HEK293T (cell line): Measurements from ENCODE around the gene YKT6.

Experiments
- ARNT ChIP-seq: fragments of 450-650 bp; IDR thresholded peaks from 2 replicates; pipeline ENCODE4 v1.6.1; 2017; ENCODE audit warnings: mild to moderate bottlenecking
- BHLHE40 ChIP-seq: fragments of 450-650 bp; IDR thresholded peaks from 2 replicates; pipeline ENCODE4 v1.6.1; 2016; ENCODE audit warnings: mild to moderate bottlenecking, moderate library complexity, borderline replicate concordance
- ELF4 ChIP-seq: fragments of 450-650 bp; IDR thresholded peaks from 2 replicates; pipeline ENCODE4 v1.6.1; 2017; ENCODE audit warnings: antibody characterized with exemption
- FOXA1 ChIP-seq: fragments of 450-650 bp; IDR thresholded peaks from 2 replicates; pipeline ENCODE4 v1.6.1; 2016; ENCODE audit warnings: mild to moderate bottlenecking
- FOXM1 ChIP-seq: fragments of 450-650 bp; IDR thresholded peaks from 2 replicates; pipeline ENCODE4 v1.6.1; 2017; ENCODE audit warnings: mild to moderate bottlenecking, borderline replicate concordance
- HDGF ChIP-seq: fragments of 450-650 bp; IDR thresholded peaks from 2 replicates; pipeline ENCODE4 v1.6.1; 2017; ENCODE audit warnings: antibody characterized with exemption, borderline replicate concordance
- L3MBTL2 ChIP-seq: fragments of 450-650 bp; conservative IDR thresholded peaks from 2 replicates; pipeline ENCODE4 v1.6.1; 2016; ENCODE audit warnings: mild to moderate bottlenecking
- NFRKB ChIP-seq: fragments of 450-650 bp; IDR thresholded peaks from 2 replicates; pipeline ENCODE4 v1.6.1; 2016; ENCODE audit warnings: mild to moderate bottlenecking, moderate library complexity
- SUZ12 ChIP-seq: fragments of 450-650 bp; IDR thresholded peaks from 2 replicates; pipeline ENCODE4 v1.6.1; 2016; ENCODE audit warnings: mild to moderate bottlenecking
- TARDBP ChIP-seq: fragments of 450-650 bp; IDR thresholded peaks from 2 replicates; pipeline ENCODE4 v1.6.1; 2016

DNA sequence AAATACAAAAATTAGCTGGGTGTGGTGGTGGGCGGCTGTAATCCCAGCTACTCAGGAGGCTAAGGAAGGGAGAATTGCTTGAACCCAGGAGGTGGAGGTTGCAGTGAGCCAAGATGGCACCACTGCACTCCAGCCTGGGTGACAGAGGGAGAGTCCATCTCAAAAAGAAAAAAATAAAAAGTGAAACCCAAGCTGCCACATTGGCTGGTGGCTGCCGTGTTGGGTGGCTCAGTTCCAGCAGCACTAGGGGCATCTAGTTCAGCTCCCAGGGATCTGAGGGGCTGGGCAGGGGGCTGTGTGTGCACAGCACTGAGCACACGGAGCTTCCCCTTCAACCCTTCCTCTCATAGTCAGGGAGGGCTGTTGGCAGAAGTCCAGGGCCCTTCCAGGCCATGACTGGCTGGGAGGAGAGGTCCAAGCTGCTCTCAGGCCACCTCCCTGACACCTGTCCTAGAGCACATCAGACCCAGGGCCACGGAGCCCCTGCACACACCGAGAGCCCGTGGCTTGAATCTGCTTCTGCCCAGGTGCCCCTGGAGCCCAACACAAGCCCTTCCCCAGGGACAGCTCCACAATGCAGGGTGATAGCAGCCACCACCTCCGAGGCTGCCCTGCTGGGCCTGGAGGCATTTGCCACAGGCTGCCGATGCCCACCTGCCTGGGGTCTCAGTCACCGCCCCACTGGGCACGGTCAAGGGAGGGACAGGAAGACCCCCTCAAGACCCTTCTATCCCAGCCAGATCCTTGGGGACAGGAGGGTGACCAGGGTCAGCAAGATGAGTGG lies 47.3 kb downstream of the YKT6 start:
- TF ChIP-seq TARDBP: no peak
- TF ChIP-seq FOXA1: no peak
- no peak for TF ChIP-seq HDGF
- no peak for TF ChIP-seq NFRKB
- TF ChIP-seq FOXM1: no peak
- no peak for TF ChIP-seq BHLHE40
- no peak for TF ChIP-seq L3MBTL2
- no peak for TF ChIP-seq ARNT
- no peak for TF ChIP-seq SUZ12
- TF ChIP-seq ELF4: no peak
